Mucosa of descending colon (tissue), 3 donors: ENCODE measurements around the gene FOXN3. TPM values are rescaled to one million over a fixed set of nuclear protein-coding genes. Genes with fewer than 3 reads are reported as not detected.

Experiments used
- ATAC-seq: fragments of 200-7000 bp; cut with Tn5 transposase; one replicate; pipeline ENCODE4 v1.9.1; 2020; ENCODE audit warnings: mild to moderate bottlenecking, moderate library complexity
- DNase-seq, 3 donors: peaks; one replicate each; pipeline ENCODE4 v3.0.0-alpha.2; 2020
- H3K36me3 ChIP-seq: fragments of 200-600 bp; one replicate; pipeline ENCODE4 v1.8.0; 2021; ENCODE audit warnings: low read depth, mild to moderate bottlenecking
- H3K4me1 ChIP-seq: fragments of 200-600 bp; one replicate; pipeline ENCODE4 v1.8.0; 2021; ENCODE audit warnings: low read depth, mild to moderate bottlenecking
- H3K4me3 ChIP-seq: fragments of 200-600 bp; one replicate; pipeline ENCODE4 v1.8.0; 2021; ENCODE audit warnings: mild to moderate bottlenecking
- H3K9me3 ChIP-seq: fragments of 200-600 bp; one replicate; pipeline ENCODE4 v1.8.0; 2021; ENCODE audit warnings: mild to moderate bottlenecking
- CTCF ChIP-seq: fragments of 200-600 bp; IDR thresholded peaks from one replicate; pipeline ENCODE4 v1.8.0; 2022; ENCODE audit warnings: antibody characterized with exemption, mild to moderate bottlenecking
- intact Hi-C, 2 donors: fragments of 100-400 bp; cut with DNase I in 1 of 2; cut with micrococcal nuclease in 1 of 2; formaldehyde crosslinking; loops; one replicate each; pipeline versions ENCODE4 v1.11.0 to v1.11.1; 2022; cut with DNase I, micrococcal nuclease
- total RNA-seq, 3 donors: library from RNA; stranded (reverse); fragmentation: NEBNext Ultra II Directional in 2 of 3; extraction: Animal tissue kit (Norgen Biotek cat#: 25700) in 2 of 3; gene quantifications; one replicate each; pipeline versions ENCODE4 v1.2.1 to v1.2.4, GENCODE V29; 2021 to 2023
- donor health status: DM: no; HTN: no; CAD: no; lungs with moderate emphysema.
- donor health status: DM: no; HTN: no; CAD: no.
- donor health status: DM: no; HTN: yes; CAD: no.

Gene FOXN3
- total RNA-seq, 3 donors from 2014 or later: 77.4 to 154 (median 113) TPM

- H3K4me3 ChIP-seq: no peak overlapping the region
- no peak for ATAC-seq
- no peak for DNase-seq
- no peaks in the 10 kb centered on the region for H3K4me1 ChIP-seq
- no peak for TF ChIP-seq CTCF
- H3K9me3 ChIP-seq: peaks cover 12% of the 10 kb centered on the region
- intact Hi-C loops: no loop called here
- H3K36me3 ChIP-seq: no peaks in the 10 kb centered on the region
Measured at GRCh38 chr14:89138846-89139245, 278.2 kb downstream of the FOXN3 start.

GRCh38 chr14:89137526-89138163, 279.4 kb downstream of the FOXN3 start:
- H3K4me3 ChIP-seq: no peak overlapping the region
- H3K4me1 ChIP-seq: no peaks in the 10 kb centered on the region
- intact Hi-C loops: no loop called here
- TF ChIP-seq CTCF: no peak
- peak; percentile 42 for ATAC-seq
- DNase-seq: peak; percentile 8 to 62 (median 31)
- no peaks in the 10 kb centered on the region for H3K36me3 ChIP-seq
- peaks cover 12% of the 10 kb centered on the region for H3K9me3 ChIP-seq

GRCh38 chr14:89136587-89136986, 280.4 kb downstream of the FOXN3 start:
- intact Hi-C loops: no loop called here
- Histone ChIP-seq H3K36me3 (no peaks in the 10 kb centered on the region), H3K4me3 (no peak overlapping the region), H3K4me1 (no peaks in the 10 kb centered on the region), H3K9me3 (peaks cover 12% of the 10 kb centered on the region)
- DNase-seq (no peak), ATAC-seq (no peak)
- no peak for TF ChIP-seq CTCF

- no peaks in the 10 kb centered on the region for H3K36me3 ChIP-seq
Measured at GRCh38 chr14:89134640-89135039, 282.4 kb downstream of the FOXN3 start.

GRCh38 chr14:89131004-89131750, 285.9 kb downstream of the FOXN3 start:
- intact Hi-C loops: no loop called here
- no peak for DNase-seq
- TF ChIP-seq CTCF: no peak

More at GRCh38 chr14:89134640-89135039, 282.4 kb downstream of the FOXN3 start:
- TF ChIP-seq CTCF: no peak
- DNase-seq (no peak), ATAC-seq (no peak)
- no peaks in the 10 kb centered on the region for H3K4me1 ChIP-seq
- H3K4me3 ChIP-seq: no peak overlapping the region
- H3K9me3 ChIP-seq: peaks cover 12% of the 10 kb centered on the region
- intact Hi-C loops: no loop called here

More at GRCh38 chr14:89131004-89131750, 285.9 kb downstream of the FOXN3 start:
- Histone ChIP-seq H3K4me1 (no peaks in the 10 kb centered on the region), H3K36me3 (no peaks in the 10 kb centered on the region), H3K4me3 (no peak overlapping the region), H3K9me3 (peaks cover 2% of the 10 kb centered on the region)
- no peak for ATAC-seq
